C4-2B (cell line): ENCODE measurements around the gene ADAMTS15.

ENCODE experiments used
- CTCF ChIP-seq: fragments of 450-650 bp; conservative IDR thresholded peaks from 2 replicates; pipeline ENCODE4 v1.5.1; 2017; ENCODE audit warnings: mild to moderate bottlenecking
- ZFX ChIP-seq: fragments of 450-650 bp; IDR thresholded peaks from 2 replicates; pipeline ENCODE4 v1.6.1; 2017

- no peak for TF ChIP-seq CTCF
- no peak for TF ChIP-seq ZFX
These were observed 18.5 kb upstream of the ADAMTS15 start for GRCh38 chr11:130429983-130430382.
